Measurements from ENCODE around the gene TMEM63A.
"Not testable (repeated sequence)": the region's sequence is repeated elsewhere in the genome, so short reads cannot be mapped to it uniquely, and the experiment has no call there.

Gene TMEM63A

GRCh38 chr1:225881959-225882693 lies at the start of gene TMEM63A:
TSS of gene TMEM63A (minus strand) at chr1:225882380. CDS start at chr1:225877580, 4,800 bp downstream.
- DNase-seq = peak; percentile 86

GRCh38 chr1:225931270-225932136 lies 49.3 kb upstream of the TMEM63A start:
- DNase-seq = no peak

- no peak for DNase-seq
These were observed 48.4 kb upstream of the TMEM63A start for GRCh38 chr1:225930566-225930965.

GRCh38 chr1:225929462-225929861 lies 47.3 kb upstream of the TMEM63A start:
- not testable (repeated sequence) for DNase-seq

- no peak for DNase-seq
These were observed 46.3 kb upstream of the TMEM63A start for GRCh38 chr1:225928186-225929175.

- no peak for DNase-seq
These were observed 44.5 kb upstream of the TMEM63A start for GRCh38 chr1:225926551-225927113.

GRCh38 chr1:225923692-225924555 lies 41.7 kb upstream of the TMEM63A start, which contains the start of gene PYCR2:
TSS of gene PYCR2 (minus strand) at chr1:225924250. CDS start at chr1:225924110, 140 bp downstream.
- DNase-seq = peak; percentile 96

- DNase-seq = no peak
These were observed 41.2 kb upstream of the TMEM63A start for GRCh38 chr1:225923381-225923691.

- no peak for DNase-seq
These were observed 39.8 kb upstream of the TMEM63A start for GRCh38 chr1:225921734-225922709.

- DNase-seq = no peak
These were observed 37.7 kb upstream of the TMEM63A start for GRCh38 chr1:225919906-225920305.

- DNase-seq = no peak
These were observed 36.1 kb upstream of the TMEM63A start for GRCh38 chr1:225918280-225918679.

- no peak for DNase-seq
These were observed 35.4 kb upstream of the TMEM63A start for GRCh38 chr1:225917536-225917935.

GRCh38 chr1:225917101-225917500 lies 34.9 kb upstream of the TMEM63A start:
- DNase-seq = no peak

- no peak for DNase-seq
These were observed 33.4 kb upstream of the TMEM63A start for GRCh38 chr1:225915538-225915991.

GRCh38 chr1:225914947-225915346 lies 32.8 kb upstream of the TMEM63A start:
- DNase-seq = no peak

GRCh38 chr1:225914391-225914790 lies 32.2 kb upstream of the TMEM63A start:
- DNase-seq = no peak

GRCh38 chr1:225911191-225912130 lies 29.3 kb upstream of the TMEM63A start:
- peak; percentile 84 for DNase-seq

- no peak for DNase-seq
These were observed 27.3 kb upstream of the TMEM63A start for GRCh38 chr1:225909477-225909876.

- no peak for DNase-seq
These were observed 26.6 kb upstream of the TMEM63A start for GRCh38 chr1:225908773-225909172.
